ENCODE data around the gene CYBA.

GRCh38 chr16:88622125-88622524 is 28.7 kb downstream of the CYBA start:
- no peak for TF ChIP-seq USF2 (IDR thresholded peaks at IDR 0.05)
- TF ChIP-seq FOSB (CRISPR knock-in tag; IDR thresholded peaks at IDR 0.05), result no peak
